Stimulated activated naive CD8-positive, alpha-beta T cell treated with anti-CD3 and anti-CD28 coated beads, Interleukin-15, Interleukin-2, amounts not matched to agents 100 ng/mL and 50 ng/mL, for 24 hours (primary cell): Measurements from ENCODE around the gene ZNF474.

ENCODE experiments used
- H3K27ac Mint-ChIP-seq: one replicate; pipeline ENCODE4 v1.8.0; 2021; ENCODE audit warnings: mild to moderate bottlenecking, mixed read lengths
- H3K27me3 Mint-ChIP-seq: one replicate; pipeline ENCODE4 v1.8.0; 2021; ENCODE audit warnings: mixed read lengths
- H3K36me3 Mint-ChIP-seq: one replicate; pipeline ENCODE4 v1.8.0; 2021; ENCODE audit warnings: low read depth, mixed read lengths
- H3K4me1 Mint-ChIP-seq: one replicate; pipeline ENCODE4 v1.8.0; 2021; ENCODE audit warnings: low read depth, mixed read lengths
- H3K4me3 Mint-ChIP-seq: one replicate; pipeline ENCODE4 v1.8.0; 2021; ENCODE audit warnings: mild to moderate bottlenecking, mixed read lengths
- H3K9me3 Mint-ChIP-seq: one replicate; pipeline ENCODE4 v1.8.0; 2021; ENCODE audit warnings: mixed read lengths

The ZNF474 gene

DNA sequence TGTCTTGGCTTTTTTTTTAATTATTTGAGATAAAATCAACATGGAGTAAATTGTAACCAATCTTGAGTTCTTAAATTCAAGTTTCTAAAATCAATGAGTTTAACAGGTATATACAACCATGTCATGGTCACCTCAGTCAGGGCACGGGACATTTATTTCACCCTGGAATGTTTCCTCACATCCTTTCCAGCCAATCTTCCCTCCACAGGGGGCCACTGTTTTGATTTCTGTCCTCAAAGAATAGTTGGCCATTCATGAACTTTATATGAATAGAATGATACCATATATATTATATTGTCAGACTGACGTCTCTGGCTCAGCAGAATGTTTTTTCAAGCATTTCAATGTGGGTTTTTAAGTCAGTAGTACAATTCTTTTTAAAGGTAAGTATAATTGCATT lies 806 bp downstream of the ZNF474 start:
- Mint-ChIP-seq H3K27me3 (no peaks in the 10 kb centered on the region), H3K36me3 (no peaks in the 10 kb centered on the region), H3K27ac (no peak overlapping the region), H3K4me1 (no peaks in the 10 kb centered on the region), H3K9me3 (no peaks in the 10 kb centered on the region), H3K4me3 (no peak overlapping the region)

DNA sequence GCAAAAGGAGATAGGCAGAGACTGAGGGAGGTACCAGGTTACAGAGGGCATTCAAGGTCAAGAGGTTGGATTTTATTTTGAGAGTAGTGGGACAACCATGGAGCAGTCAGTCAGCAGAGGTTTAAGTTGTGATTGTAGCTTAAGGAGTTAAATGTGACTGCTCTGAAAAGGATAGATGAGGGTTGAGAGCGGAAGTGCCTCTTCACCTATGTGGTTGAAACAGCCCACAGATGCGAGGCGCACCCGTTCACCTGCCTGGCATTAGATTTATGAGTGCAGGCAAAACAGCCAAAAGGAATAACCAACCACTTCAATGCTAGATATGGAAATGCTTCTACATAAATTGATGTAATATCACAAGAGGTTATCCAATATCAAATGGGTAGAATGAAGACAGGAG lies 8.4 kb downstream of the ZNF474 start:
- H3K36me3 Mint-ChIP-seq: no peaks in the 10 kb centered on the region
- no peak overlapping the region for H3K27ac Mint-ChIP-seq
- H3K4me1 Mint-ChIP-seq: peaks cover 14% of the 10 kb centered on the region
- H3K9me3 Mint-ChIP-seq: no peaks in the 10 kb centered on the region
- H3K4me3 Mint-ChIP-seq: no peak overlapping the region
- H3K27me3 Mint-ChIP-seq: no peaks in the 10 kb centered on the region

DNA sequence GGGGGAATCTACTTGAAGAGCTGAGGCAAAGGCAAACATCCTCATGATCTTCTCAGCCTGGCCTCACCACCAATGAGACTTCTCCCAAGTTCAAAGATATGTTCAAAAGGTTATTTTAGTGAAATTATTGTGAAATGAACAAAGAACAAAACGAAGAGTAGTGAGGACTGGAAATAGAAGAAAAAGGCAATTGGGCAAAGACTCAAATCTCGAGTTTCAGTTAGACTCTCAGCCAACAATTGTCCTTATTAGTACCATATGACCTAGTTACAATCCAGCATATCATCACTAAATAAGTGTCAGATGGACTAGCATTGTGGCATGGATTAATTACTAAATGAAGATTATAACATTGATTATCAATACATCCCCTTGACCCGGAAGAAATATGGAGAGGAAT lies 9.0 kb downstream of the ZNF474 start:
- no peaks in the 10 kb centered on the region for H3K9me3 Mint-ChIP-seq
- H3K36me3 Mint-ChIP-seq: no peaks in the 10 kb centered on the region
- peaks cover 14% of the 10 kb centered on the region for H3K4me1 Mint-ChIP-seq
- H3K27me3 Mint-ChIP-seq: no peaks in the 10 kb centered on the region
- H3K27ac Mint-ChIP-seq: no peak overlapping the region
- no peak overlapping the region for H3K4me3 Mint-ChIP-seq

DNA sequence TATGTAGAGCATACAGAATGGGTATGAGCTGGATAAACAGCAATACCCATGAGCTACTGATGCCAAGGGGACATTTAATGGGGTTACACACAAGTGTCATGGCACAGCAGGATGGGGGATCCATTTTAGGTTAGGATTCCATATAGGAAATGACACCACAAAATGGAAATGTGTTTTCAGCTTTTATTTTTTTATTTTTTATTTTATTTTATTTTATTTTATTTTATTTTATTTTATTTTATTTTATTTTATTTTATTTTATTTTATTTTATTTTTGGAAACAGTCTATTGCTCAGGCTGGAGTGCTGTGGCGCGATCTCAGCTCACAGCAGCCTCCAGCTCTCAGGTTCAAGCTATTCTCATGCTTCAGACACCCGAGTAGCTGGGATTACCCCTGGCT lies 11.6 kb downstream of the ZNF474 start:
- Mint-ChIP-seq H3K9me3 (no peaks in the 10 kb centered on the region), H3K4me3 (no peak overlapping the region), H3K36me3 (no peaks in the 10 kb centered on the region), H3K27ac (no peak overlapping the region), H3K27me3 (no peaks in the 10 kb centered on the region), H3K4me1 (peaks cover 14% of the 10 kb centered on the region)

DNA sequence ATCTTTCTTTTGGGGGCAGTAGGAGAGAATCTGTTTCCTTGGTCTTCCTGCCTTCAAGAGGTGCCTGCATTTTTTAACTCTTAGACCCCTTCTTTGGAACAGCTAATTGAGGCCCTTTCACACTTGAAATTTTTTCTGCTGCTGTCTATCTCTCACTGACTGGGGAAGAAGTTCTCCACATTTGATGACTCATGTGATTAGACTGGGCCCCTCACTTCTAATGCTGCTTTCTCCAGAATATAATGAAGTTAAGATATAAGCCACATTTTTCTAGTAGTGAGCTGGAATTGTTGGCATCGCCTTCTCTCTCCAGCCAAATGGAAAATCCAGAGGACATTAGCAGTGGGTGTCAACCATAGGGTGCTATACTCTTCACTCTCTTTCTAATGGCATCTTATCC lies 12.4 kb downstream of the ZNF474 start:
- no peaks in the 10 kb centered on the region for H3K27me3 Mint-ChIP-seq
- H3K9me3 Mint-ChIP-seq: no peaks in the 10 kb centered on the region
- no peak overlapping the region for H3K27ac Mint-ChIP-seq
- H3K4me3 Mint-ChIP-seq: no peak overlapping the region
- peaks cover 14% of the 10 kb centered on the region for H3K4me1 Mint-ChIP-seq
- H3K36me3 Mint-ChIP-seq: no peaks in the 10 kb centered on the region

DNA sequence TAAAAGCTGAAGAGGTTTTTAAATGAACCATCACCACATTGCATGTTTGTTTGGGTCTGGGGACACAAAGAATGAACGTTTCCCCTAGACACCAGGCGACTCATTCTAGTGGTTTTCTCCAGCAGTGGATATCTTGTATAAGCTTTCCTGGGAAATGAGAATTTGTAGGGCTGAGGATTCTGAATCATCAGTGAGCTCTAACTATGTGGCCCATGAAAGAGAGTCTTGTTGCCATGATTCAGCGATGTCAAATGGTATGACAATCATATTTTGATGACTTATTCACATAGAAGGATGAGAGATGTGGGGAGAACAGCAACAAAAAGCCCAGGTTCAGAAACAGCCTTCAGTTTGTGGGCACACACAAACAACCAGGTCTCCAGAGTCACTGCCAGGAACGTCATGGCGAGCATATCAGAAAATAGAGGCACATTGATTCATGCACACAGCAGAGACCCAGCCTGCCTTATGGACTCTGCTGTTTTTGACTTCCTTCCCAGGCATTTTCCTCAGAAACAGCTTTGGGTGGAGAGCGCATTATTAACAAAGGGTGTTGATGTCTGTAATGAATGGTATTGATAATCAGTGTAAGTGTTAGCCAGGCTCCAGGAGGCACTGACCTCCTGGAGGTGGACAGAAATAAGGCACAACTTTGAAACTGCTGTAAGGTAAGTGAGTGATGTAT lies 13.3 kb downstream of the ZNF474 start:
- Mint-ChIP-seq H3K27ac (no peak overlapping the region), H3K4me1 (peaks cover 7% of the 10 kb centered on the region), H3K36me3 (no peaks in the 10 kb centered on the region), H3K9me3 (no peaks in the 10 kb centered on the region), H3K4me3 (no peak overlapping the region), H3K27me3 (no peaks in the 10 kb centered on the region)

DNA sequence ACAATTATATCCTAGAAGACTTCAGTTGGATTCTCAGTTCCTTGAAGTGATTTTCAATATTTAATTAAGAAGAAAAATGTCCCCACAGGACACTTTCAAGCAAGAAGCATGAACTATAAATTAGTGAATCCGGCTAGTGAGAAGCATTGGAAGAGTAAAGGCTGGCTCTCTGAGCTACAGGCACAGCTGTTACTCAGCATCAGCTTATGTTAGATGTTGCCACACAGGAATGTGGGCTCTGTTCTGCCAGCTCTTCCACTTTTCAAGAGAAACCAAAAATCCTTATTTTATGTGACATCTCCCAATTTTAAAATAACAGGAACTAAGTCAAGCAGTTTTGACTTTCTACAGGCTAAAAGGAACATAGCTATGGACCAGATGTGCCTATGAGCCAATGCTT lies 14.9 kb downstream of the ZNF474 start:
- Mint-ChIP-seq H3K27me3 (peaks cover 3% of the 10 kb centered on the region), H3K4me3 (no peak overlapping the region), H3K27ac (no peak overlapping the region), H3K9me3 (no peaks in the 10 kb centered on the region), H3K4me1 (peaks cover 2% of the 10 kb centered on the region), H3K36me3 (no peaks in the 10 kb centered on the region)

DNA sequence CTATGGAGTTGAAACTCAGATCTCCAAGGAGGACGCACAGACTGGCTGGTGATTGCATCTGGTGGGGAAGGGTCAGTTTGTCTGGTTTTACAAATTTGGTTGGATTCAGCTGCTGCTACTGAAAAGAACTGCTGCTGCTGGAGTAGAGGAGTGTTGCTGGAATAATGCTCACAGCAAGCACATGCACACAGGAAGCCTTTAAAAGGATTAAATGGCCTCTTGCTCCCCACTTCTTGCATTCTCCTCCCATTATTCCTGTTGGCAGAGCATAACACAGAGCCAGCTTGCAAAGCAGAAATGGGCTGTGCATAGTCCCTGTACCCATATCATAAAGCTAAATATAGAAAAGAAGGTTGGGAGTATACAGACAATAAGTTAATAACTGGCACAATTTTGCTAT lies 16.6 kb downstream of the ZNF474 start:
- Mint-ChIP-seq H3K4me1 (peaks cover 11% of the 10 kb centered on the region), H3K4me3 (no peak overlapping the region), H3K36me3 (no peaks in the 10 kb centered on the region), H3K27me3 (peaks cover 4% of the 10 kb centered on the region), H3K27ac (no peak overlapping the region), H3K9me3 (no peaks in the 10 kb centered on the region)

DNA sequence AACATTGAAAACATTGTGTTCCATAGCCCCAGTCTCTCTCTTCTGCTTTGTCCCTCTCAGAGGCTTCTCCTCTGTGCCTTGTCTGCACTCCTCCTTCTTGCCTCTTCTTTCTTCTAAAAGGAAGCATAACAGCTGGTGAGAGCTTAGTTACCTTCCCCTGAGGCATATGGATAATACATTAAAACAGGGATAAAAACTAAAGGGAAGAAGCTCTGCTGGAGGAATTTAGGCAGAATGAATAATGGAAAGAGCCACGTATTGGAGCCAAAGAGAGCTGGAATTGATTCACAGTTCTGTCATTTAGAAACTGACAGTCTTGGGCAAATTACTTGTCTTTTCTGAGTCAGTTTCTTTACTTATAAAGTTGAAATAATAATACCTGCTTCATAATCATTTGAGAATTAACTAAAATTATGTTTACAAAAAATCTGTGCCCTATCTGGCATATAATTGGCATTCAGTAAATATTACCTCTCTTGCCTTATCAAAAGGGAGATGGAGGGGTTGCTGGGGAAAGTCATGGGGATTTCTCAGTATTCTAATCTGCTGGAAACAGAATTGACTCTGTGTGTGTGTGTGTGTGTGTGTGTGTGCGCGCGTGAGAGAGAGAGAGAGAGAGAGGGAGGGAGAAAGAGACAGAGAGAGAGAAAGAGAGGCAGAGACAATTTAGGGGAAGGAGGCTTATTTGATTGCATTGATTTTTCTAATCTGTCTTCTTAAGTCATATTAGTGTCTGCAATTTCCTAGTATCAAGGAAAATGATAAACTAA lies 20.2 kb downstream of the ZNF474 start:
- Mint-ChIP-seq H3K27me3 (peaks cover 4% of the 10 kb centered on the region), H3K9me3 (no peaks in the 10 kb centered on the region), H3K4me3 (no peak overlapping the region), H3K4me1 (peaks cover 22% of the 10 kb centered on the region), H3K27ac (no peak overlapping the region), H3K36me3 (no peaks in the 10 kb centered on the region)

DNA sequence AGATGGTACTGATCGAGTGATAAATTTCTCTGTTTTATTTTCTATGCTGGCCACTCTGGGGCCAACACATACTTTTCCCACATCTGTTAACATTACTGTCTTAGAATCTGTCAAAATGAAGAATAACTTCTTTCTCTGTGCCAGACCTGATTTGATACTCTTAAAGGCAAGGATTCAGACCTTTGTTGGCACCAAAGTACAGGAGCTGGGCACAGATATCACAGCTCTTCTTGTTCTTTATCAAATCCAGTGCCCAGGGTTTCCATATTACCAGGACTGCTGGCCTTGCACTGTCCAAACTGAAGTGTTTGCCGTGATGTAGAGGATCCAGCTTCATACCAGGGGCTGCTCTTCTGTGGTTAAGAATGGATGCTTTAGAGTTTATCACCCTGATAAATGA lies 20.9 kb downstream of the ZNF474 start:
- Mint-ChIP-seq H3K4me3 (no peak overlapping the region), H3K27me3 (peaks cover 4% of the 10 kb centered on the region), H3K36me3 (no peaks in the 10 kb centered on the region), H3K27ac (no peak overlapping the region), H3K4me1 (peaks cover 26% of the 10 kb centered on the region), H3K9me3 (no peaks in the 10 kb centered on the region)

DNA sequence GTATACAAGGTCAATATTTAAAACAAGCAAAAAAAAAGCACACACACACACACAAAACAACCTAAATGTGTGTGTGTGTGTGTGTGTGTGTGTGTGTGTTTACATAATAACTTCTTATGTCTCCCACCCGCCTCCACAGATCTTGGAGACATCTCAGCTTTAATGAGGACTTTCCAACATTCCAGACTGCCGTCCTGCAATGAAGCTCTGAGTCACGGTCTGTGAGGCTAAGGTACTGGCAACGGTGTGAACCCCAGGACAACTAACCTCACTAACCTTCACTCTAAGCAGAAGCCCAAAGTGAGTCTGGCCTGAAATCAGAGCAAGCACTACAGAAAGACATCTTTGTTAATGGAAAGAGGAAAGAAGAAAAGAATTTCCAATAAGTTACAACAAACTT lies 22.3 kb downstream of the ZNF474 start:
- Mint-ChIP-seq H3K4me1 (peaks cover 26% of the 10 kb centered on the region), H3K27ac (no peak overlapping the region), H3K4me3 (no peak overlapping the region)

DNA sequence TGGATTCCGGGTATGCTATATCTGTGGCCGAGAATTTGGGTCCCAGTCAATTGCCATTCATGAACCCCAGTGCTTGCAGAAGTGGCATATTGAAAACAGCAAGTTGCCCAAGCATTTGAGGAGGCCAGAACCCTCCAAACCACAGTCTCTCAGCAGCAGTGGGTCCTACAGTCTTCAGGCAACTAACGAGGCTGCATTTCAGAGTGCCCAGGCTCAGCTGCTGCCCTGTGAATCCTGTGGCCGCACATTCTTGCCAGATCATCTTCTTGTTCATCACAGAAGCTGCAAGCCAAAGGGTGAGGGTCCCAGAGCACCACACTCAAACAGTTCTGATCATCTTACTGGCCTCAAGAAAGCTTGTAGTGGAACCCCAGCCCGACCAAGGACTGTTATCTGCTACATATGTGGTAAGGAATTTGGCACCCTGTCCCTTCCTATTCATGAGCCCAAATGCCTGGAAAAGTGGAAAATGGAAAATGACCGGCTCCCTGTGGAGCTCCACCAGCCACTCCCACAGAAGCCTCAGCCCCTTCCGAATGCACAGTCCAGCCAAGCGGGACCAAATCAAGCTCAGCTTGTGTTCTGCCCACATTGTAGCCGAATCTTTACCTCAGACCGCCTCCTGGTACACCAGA lies 23.0 kb downstream of the ZNF474 start:
- Mint-ChIP-seq H3K27me3 (peaks cover 4% of the 10 kb centered on the region), H3K4me1 (peaks cover 26% of the 10 kb centered on the region), H3K27ac (no peak overlapping the region), H3K4me3 (no peak overlapping the region), H3K9me3 (no peaks in the 10 kb centered on the region), H3K36me3 (no peaks in the 10 kb centered on the region)

More for the DNA sequence above, 22.3 kb downstream of the ZNF474 start:
- Mint-ChIP-seq H3K27me3 (peaks cover 4% of the 10 kb centered on the region), H3K36me3 (no peaks in the 10 kb centered on the region), H3K9me3 (no peaks in the 10 kb centered on the region)

DNA sequence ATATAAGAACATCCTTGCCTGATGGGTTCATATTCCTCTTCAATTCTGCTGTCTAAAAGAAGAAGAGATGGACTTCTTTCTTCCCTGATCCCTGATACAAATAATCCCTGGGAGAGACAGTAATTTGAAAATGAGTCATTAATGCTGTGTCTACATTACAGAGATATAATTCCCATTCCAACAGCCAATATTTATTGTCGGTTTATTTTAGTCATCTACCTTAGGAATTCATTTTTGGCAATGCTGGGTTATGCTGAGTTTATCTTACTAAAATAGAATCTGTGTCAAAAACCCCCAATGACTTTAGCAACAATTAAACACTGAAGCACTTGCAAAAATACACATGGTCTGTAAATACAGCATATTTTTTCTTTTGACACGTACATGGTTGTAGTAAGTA lies 23.9 kb downstream of the ZNF474 start:
- no peak overlapping the region for H3K27ac Mint-ChIP-seq
- peaks cover 26% of the 10 kb centered on the region for H3K4me1 Mint-ChIP-seq
- H3K36me3 Mint-ChIP-seq: no peaks in the 10 kb centered on the region
- H3K4me3 Mint-ChIP-seq: no peak overlapping the region
- peaks cover 4% of the 10 kb centered on the region for H3K27me3 Mint-ChIP-seq
- no peaks in the 10 kb centered on the region for H3K9me3 Mint-ChIP-seq

DNA sequence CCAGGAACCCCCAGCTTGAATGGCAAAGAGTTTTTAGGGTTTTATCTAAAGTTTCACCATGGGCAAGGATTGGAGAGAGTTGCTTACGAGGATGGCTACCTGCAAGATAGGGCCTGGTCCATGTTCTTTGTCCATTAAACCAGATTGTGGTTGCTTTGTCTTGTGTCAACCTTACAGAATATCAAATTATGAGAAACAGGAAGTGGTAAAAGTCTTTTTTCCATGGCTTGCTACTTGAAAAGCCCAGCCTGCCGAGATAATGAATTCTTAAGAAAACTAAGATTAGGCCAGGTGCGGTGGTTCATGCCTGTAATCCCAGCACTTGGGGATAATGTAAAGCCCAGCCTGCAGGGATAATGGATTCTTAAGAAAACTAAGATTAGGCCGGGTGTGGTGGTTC lies 24.4 kb downstream of the ZNF474 start:
- H3K27me3 Mint-ChIP-seq: peaks cover 4% of the 10 kb centered on the region
- H3K4me1 Mint-ChIP-seq: peaks cover 26% of the 10 kb centered on the region
- no peak overlapping the region for H3K27ac Mint-ChIP-seq
- no peak overlapping the region for H3K4me3 Mint-ChIP-seq
- H3K36me3 Mint-ChIP-seq: no peaks in the 10 kb centered on the region
- H3K9me3 Mint-ChIP-seq: no peaks in the 10 kb centered on the region

DNA sequence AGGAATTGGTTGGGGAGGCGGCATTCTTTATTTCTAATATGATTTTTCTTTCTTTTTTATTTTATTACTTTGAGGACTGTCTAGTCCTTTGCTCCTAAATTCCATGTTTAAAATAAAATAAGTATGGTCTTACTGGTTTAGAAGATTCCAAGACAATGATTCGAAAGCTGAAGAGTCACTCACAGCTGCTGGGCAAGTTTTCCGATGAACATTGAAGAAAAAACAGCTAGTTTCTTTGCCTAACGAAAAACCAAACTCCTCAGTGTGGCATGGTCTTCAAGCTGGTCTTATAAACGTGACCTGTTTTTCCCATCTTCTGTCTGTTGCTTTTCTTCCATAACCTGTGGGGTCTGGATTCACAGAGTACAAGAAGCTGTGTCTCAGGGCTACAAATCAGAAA lies 25.1 kb downstream of the ZNF474 start:
- no peaks in the 10 kb centered on the region for H3K36me3 Mint-ChIP-seq
- H3K27me3 Mint-ChIP-seq: no peaks in the 10 kb centered on the region
- no peaks in the 10 kb centered on the region for H3K9me3 Mint-ChIP-seq
- H3K4me1 Mint-ChIP-seq: peaks cover 22% of the 10 kb centered on the region
- H3K27ac Mint-ChIP-seq: no peak overlapping the region
- H3K4me3 Mint-ChIP-seq: no peak overlapping the region
